ENCODE results near the gene CCDC3. TPM values are rescaled to one million over a fixed set of nuclear protein-coding genes. Genes with fewer than 3 reads are reported as not detected.

CCDC3 gene
- total and polyA plus RNA-seq, 2 of the 8 experiments (the other 6 are each of a cell fraction or from before 2014, with no cell fraction given), result 3.4 to 3.7 TPM

- Histone ChIP-seq H3K23me2 (ENCODE audit: low read depth, low read length) (no peaks in the 10 kb centered on the region), H2BK15ac (ENCODE audit: low read length) (no peak overlapping the region), H2AFZ (ENCODE audit: low read length) (no peak overlapping the region), H3K4me3 (ENCODE audit: extremely low read depth in 1 of 4, insufficient read depth in 2 of 4, low read depth in 3 of 4, low read length in 4 of 4) (no peak overlapping the region), H3K79me2 (ENCODE audit: control insufficient read depth in 1 of 2, insufficient read depth in 2 of 2, low read length in 2 of 2) (no peaks in the 10 kb centered on the region), H2AK5ac (ENCODE audit: low read depth, low read length) (no peak overlapping the region), H2BK12ac (ENCODE audit: low read depth, low read length) (no peak overlapping the region), H4K20me1 (replicated peaks in 1 of 2; ENCODE audit: control insufficient read depth in 1 of 2, insufficient read depth in 2 of 2, low read length in 2 of 2) (no peaks in the 10 kb centered on the region), H3K36me3 (ENCODE audit: control insufficient read depth in 2 of 4, insufficient read depth in 4 of 4, low read length in 3 of 4) (no peaks in the 10 kb centered on the region), H3K23ac (ENCODE audit: insufficient read length) (no peak overlapping the region), H3K79me1 (ENCODE audit: low read depth, low read length) (no peaks in the 10 kb centered on the region), H3K4me1 (replicated peaks in 1 of 4; ENCODE audit: control insufficient read depth in 3 of 4, insufficient read depth in 4 of 4, low read length in 3 of 4) (no peaks in the 10 kb centered on the region), H2BK20ac (ENCODE audit: low read length) (no peak overlapping the region), H4K91ac (replicated peaks; ENCODE audit: insufficient read length, low read length) (no peak overlapping the region), H2BK120ac (replicated peaks; ENCODE audit: low read depth, low read length) (no peak overlapping the region), H3K56ac (replicated peaks; ENCODE audit: insufficient read length, low read depth, low read length) (no peak overlapping the region), H3K27ac (ENCODE audit: low read depth, low read length) (no peak overlapping the region), H3K9me3 (ENCODE audit: insufficient read depth in 2 of 2, low read depth in 1 of 2, low read length in 1 of 2) (no peaks in the 10 kb centered on the region), H4K5ac (ENCODE audit: insufficient read length, low read depth, low read length) (no peak overlapping the region), H3K18ac (ENCODE audit: extremely low read depth, low read length) (no peak overlapping the region), H3K4ac (replicated peaks; ENCODE audit: insufficient read length, low read depth, low read length) (no peak overlapping the region), H3K14ac (ENCODE audit: insufficient read length) (no peak overlapping the region), H4K8ac (ENCODE audit: extremely low read depth, insufficient read depth, low read length) (no peak overlapping the region), H3K27me3 (replicated peaks in 1 of 4; ENCODE audit: control insufficient read depth in 3 of 4, extremely low read depth in 1 of 4, insufficient read depth in 3 of 4, low read length in 3 of 4) (no peaks in the 10 kb centered on the region), H3K4me2 (ENCODE audit: insufficient read depth in 1 of 2, low read depth in 2 of 2, low read length in 2 of 2) (no peak overlapping the region), H2BK5ac (ENCODE audit: low read depth, low read length) (no peak overlapping the region), H3K9ac (replicated peaks in 1 of 4; ENCODE audit: extremely low read depth in 1 of 4, low read depth in 3 of 4, low read length in 3 of 4) (no peak overlapping the region)
- ChIA-PET CTCF (ENCODE audit: partially characterized antibody) (interaction anchor here (1.0 kb wide), 1 partner anchor 8 kb away, joined by 3 read pairs; no protein-coding TSS in a partner anchor), POLR2A (ENCODE audit: partially characterized antibody) (no interaction called here)
- FAIRE-seq (no peak), DNase-seq (ENCODE audit: low read depth in 1 of 2, low spot score in 2 of 2) (no peak)
- WGBS, 2 experiments (ENCODE audit: extremely low coverage in 1 of 2, insufficient coverage in 1 of 2, insufficient read length in 1 of 2, insufficient replicate concordance in 2 of 2, low coverage in 1 of 2, low lambda C conversion rate in 2 of 2, missing lambda C conversion rate in 1 of 2), result 91% methylated on average over 3 of the region's 3 CpGs; no CpG with 5 or more reads in 1 of the 2 experiments
- TF ChIP-seq CBX8 (IDR thresholded peaks at IDR 0.05; ENCODE audit: borderline replicate concordance, low read depth, low read length), result no peak
- TF ChIP-seq JUN (IDR thresholded peaks at IDR 0.05; ENCODE audit: low read depth, low read length), result no peak
- TF ChIP-seq CHD1 (IDR thresholded peaks at IDR 0.05; ENCODE audit: low read depth, low read length), result no peak
- no peak for TF ChIP-seq TAF1 (IDR thresholded peaks at IDR 0.05; ENCODE audit: low read depth, low read length)
- no peak for TF ChIP-seq E2F6 (IDR thresholded peaks at IDR 0.05)
- TF ChIP-seq NRF1 (IDR thresholded peaks at IDR 0.05; ENCODE audit: low read depth, low read length), result no peak
- TF ChIP-seq KDM1A (IDR thresholded peaks at IDR 0.05; ENCODE audit: borderline replicate concordance, low read length), result no peak
- no peak for TF ChIP-seq BACH1 (IDR thresholded peaks at IDR 0.05; ENCODE audit: low read length)
- TF ChIP-seq TBP (IDR thresholded peaks at IDR 0.05; ENCODE audit: low read depth, low read length), result no peak
- no peak for TF ChIP-seq BCL11A (IDR thresholded peaks at IDR 0.05; ENCODE audit: low read depth in 2 of 2, low read length in 2 of 2)
- TF ChIP-seq SIX5 (IDR thresholded peaks at IDR 0.05; ENCODE audit: low read depth, low read length), result no peak
- no peak for TF ChIP-seq CTCF (IDR thresholded peaks at IDR 0.05; ENCODE audit: control extremely low read depth in 1 of 3, insufficient read depth in 1 of 3, low read depth in 1 of 3, low read length in 3 of 3)
Measured at GRCh38 chr10:12862459-12862858, 139.1 kb downstream of the CCDC3 start.

Data from H1 (cell line).